Thoracic aorta (tissue), 2 donors: ENCODE data around the gene SHISA4. TPM values are rescaled to one million over a fixed set of nuclear protein-coding genes. Genes with fewer than 3 reads are reported as not detected.

Source experiments
- ATAC-seq: fragments of 150-250 bp; one replicate; pipeline ENCODE4 v1.8.0; 2017; ENCODE audit warnings: low read depth; ENCODE audit not compliant: insufficient number of reproducible peaks, low FRiP score
- DNase-seq: peaks from one replicate; pipeline ENCODE4 v3.0.0-alpha.2; 2020; ENCODE audit warnings: low spot score
- H3K27ac ChIP-seq, 2 donors: fragments of 200-600 bp; sonication (generic); 1 replicate in 1 of 2; 2 replicates in 1 of 2; pipeline ENCODE4 v1.5.1; 2016; ENCODE audit warnings: mild to moderate bottlenecking in 2 of 2, moderate library complexity in 2 of 2
- H3K27me3 ChIP-seq: fragments of 200-600 bp; sonication (generic); replicated peaks from 2 replicates; pipeline ENCODE4 v1.6.0; 2016; ENCODE audit warnings: mild to moderate bottlenecking; ENCODE audit not compliant: insufficient read depth
- H3K36me3 ChIP-seq: fragments of 200-600 bp; sonication (generic); one replicate; pipeline ENCODE4 v1.5.1; 2016
- H3K4me1 ChIP-seq, 2 donors: fragments of 200-600 bp; sonication (generic); 1 replicate in 1 of 2; 2 replicates in 1 of 2; pipeline versions ENCODE4 v1.5.1 to v1.6.0; 2016; ENCODE audit warnings: low read depth in 2 of 2, mild to moderate bottlenecking in 1 of 2; ENCODE audit not compliant: control insufficient read depth in 1 of 2
- H3K4me3 ChIP-seq: fragments of 200-600 bp; sonication (generic); 2 replicates; pipeline ENCODE4 v1.5.1; 2016; ENCODE audit warnings: mild to moderate bottlenecking
- H3K9me3 ChIP-seq: fragments of 200-600 bp; sonication (generic); 2 replicates; pipeline ENCODE4 v1.5.1; 2016
- total RNA-seq, 2 donors: library from RNA; depleted of rRNA; stranded (reverse); fragments of >200 nt; gene quantifications; one replicate each; pipeline versions ENCODE4 v1.1.0 to v1.2.3, GENCODE V29; 2016
- TF ChIP-seq, protein P1 (sequence below): fragments of 200-600 bp; sonication (generic); IDR thresholded peaks from one replicate; pipeline ENCODE4 v1.5.1; 2019; ENCODE audit warnings: antibody characterized with exemption

SHISA4 gene
- total RNA-seq, 2 donors from 2014 or later = 38.9 to 115 TPM

DNA sequence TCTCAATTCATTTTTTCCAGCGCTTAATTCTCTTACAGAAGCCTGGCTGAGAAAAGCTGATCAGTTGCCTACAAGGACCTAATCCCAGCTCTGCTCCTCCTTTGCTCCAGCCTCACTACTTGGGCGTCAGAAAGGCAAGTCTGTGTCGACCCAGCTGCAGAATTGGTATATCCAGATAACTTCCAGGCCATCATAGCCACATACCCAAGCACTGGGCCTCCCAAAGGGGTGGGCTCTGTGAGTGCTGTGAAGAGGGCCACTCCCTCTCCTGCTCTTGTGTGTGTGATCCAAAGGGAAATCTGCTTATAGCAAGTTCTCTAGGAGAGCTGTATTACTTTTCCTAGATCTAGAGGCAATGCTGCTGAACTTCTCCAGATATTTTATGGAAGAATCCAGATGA lies 39.6 kb downstream of the SHISA4 start:
- H3K4me1 ChIP-seq = peaks cover 57 to 92% of the 10 kb centered on the region in 2 donors
- H3K36me3 ChIP-seq = peaks cover 56% of the 10 kb centered on the region
- no peak for DNase-seq
- no peak overlapping the region for H3K4me3 ChIP-seq
- no peaks in the 10 kb centered on the region for H3K27me3 ChIP-seq
- H3K9me3 ChIP-seq = no peaks in the 10 kb centered on the region
- no peak for ATAC-seq
- TF ChIP-seq, protein P1, sequence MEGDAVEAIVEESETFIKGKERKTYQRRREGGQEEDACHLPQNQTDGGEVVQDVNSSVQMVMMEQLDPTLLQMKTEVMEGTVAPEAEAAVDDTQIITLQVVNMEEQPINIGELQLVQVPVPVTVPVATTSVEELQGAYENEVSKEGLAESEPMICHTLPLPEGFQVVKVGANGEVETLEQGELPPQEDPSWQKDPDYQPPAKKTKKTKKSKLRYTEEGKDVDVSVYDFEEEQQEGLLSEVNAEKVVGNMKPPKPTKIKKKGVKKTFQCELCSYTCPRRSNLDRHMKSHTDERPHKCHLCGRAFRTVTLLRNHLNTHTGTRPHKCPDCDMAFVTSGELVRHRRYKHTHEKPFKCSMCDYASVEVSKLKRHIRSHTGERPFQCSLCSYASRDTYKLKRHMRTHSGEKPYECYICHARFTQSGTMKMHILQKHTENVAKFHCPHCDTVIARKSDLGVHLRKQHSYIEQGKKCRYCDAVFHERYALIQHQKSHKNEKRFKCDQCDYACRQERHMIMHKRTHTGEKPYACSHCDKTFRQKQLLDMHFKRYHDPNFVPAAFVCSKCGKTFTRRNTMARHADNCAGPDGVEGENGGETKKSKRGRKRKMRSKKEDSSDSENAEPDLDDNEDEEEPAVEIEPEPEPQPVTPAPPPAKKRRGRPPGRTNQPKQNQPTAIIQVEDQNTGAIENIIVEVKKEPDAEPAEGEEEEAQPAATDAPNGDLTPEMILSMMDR = no peak
- H3K27ac ChIP-seq = peak overlapping the region; percentile 73 to 78

DNA sequence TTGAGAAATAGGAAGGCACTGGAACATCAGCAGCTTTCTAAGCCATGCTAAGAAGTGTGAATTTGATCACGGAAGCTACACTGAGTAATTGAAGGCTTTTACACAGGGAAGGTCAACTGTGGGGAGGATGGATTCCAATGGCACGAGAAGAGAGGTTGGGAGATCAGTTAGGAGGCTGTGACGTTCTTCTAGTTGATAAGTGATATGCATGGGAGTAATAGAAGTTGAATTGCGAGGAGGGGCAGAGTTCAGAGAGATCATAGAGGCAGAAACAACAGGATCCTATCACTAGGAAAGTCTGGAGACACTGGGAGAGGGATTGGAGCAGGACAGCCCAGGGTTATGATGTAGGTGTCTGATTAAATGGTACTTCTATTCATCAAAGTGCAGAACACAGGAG lies 41.4 kb downstream of the SHISA4 start:
- ATAC-seq = no peak
- no peaks in the 10 kb centered on the region for H3K9me3 ChIP-seq
- TF ChIP-seq, protein P1 = no peak
- no peaks in the 10 kb centered on the region for H3K27me3 ChIP-seq
- H3K4me1 ChIP-seq = peaks cover 51 to 95% of the 10 kb centered on the region in 2 donors
- no peak for DNase-seq
- H3K4me3 ChIP-seq = no peak overlapping the region
- H3K27ac ChIP-seq = peak overlapping the region; percentile 37 to 73
- H3K36me3 ChIP-seq = peaks cover 50% of the 10 kb centered on the region

DNA sequence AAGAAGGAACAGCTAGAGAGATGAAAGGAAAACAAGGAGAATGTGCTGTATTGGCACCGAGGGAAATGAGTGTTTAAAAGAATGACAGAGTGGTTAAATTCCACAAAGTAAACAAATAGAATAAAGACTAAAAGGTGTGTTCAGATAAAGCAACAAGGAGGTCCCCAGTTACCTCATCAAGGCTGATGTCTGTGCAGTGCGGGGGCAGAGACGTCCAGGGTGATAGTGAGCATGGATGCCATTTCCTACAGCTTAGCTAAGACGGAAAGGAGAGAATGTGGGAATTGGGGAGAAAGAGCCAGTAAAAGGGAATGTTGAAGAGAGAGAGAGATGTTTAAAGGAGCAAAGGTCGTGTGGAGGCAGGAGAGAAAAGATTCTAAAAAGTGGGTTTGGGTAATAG lies 42.1 kb downstream of the SHISA4 start:
- peaks cover 47% of the 10 kb centered on the region for H3K36me3 ChIP-seq
- no peaks in the 10 kb centered on the region for H3K27me3 ChIP-seq
- H3K4me3 ChIP-seq = peak overlapping the region; percentile 38
- H3K9me3 ChIP-seq = no peaks in the 10 kb centered on the region
- DNase-seq = no peak
- ATAC-seq = no peak
- H3K27ac ChIP-seq = peak overlapping the region; percentile 37 to 73
- peaks cover 50 to 93% of the 10 kb centered on the region in 2 donors for H3K4me1 ChIP-seq
- TF ChIP-seq, protein P1 = no peak

DNA sequence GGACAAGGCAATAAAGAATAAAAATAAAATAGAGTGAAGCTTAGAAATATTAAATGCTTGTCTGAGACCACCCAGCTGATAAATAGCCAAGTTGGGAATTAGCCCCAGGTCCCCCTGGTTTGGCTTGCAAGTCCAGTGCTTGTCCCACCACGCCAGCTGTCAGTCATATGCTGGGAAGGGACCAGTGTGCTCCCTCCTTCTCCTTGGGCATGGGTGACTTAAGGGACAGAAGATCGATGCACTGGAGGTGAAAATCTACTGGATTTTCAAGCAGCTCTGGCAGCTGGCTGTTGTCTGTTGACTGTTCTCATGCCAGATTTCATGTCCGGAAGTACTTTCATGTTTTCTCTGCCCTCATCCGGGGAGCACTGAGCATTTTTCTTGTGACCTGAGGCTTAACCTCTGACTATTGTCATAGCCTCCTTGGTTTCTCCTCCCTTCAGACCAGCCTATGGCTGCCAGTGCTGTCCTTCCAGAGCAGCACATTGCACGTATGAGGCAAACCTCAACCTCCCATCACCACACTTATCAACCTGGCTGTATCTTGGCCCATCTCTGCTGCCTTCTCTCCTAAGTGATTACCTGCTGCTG lies 45.2 kb downstream of the SHISA4 start:
- H3K36me3 ChIP-seq = peaks cover 48% of the 10 kb centered on the region
- DNase-seq (no peak), ATAC-seq (no peak)
- peaks cover 43 to 94% of the 10 kb centered on the region in 2 donors for H3K4me1 ChIP-seq
- peak overlapping the region; percentile 24 to 28 for H3K27ac ChIP-seq
- H3K27me3 ChIP-seq = no peaks in the 10 kb centered on the region
- H3K4me3 ChIP-seq = peak overlapping the region; percentile 25
- no peaks in the 10 kb centered on the region for H3K9me3 ChIP-seq
- TF ChIP-seq, protein P1 = no peak

DNA sequence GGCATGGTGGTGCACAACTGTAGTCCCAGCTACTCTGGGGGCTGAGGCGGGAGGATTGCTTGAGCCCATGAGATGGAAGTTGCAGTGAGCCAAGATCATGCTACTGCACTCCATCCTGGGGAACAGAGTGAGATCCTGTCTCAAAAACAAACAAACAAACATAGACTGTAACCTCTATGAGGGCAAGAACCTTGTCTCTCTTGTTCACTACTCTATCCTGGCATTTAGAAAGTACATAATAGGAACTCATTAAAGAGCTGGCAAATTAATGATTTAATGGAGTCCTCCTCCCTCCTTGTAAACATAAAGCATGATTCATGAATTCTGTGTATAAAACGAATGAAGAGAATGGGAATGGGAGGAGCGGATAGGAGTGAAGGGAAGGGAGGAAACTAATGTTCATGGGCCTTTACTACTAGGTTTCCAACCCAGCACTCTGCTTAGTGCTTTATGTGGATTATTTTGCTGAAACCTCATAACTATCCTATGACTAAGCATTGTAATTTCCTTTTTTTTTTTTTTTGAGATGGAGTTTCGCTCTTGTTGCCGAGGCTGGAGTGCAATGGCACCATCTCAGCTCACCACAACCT lies 49.0 kb downstream of the SHISA4 start:
- TF ChIP-seq, protein P1 = no peak
- peaks cover 27 to 76% of the 10 kb centered on the region in 2 donors for H3K4me1 ChIP-seq
- peak overlapping the region; percentile 98 to 100 for H3K27ac ChIP-seq
- H3K9me3 ChIP-seq = no peaks in the 10 kb centered on the region
- ATAC-seq = peak; percentile 79
- no peak for DNase-seq
- no peaks in the 10 kb centered on the region for H3K27me3 ChIP-seq
- H3K36me3 ChIP-seq = peaks cover 18% of the 10 kb centered on the region
- H3K4me3 ChIP-seq = peak overlapping the region; percentile 88
